ENCODE data around the gene ZIC5. TPM values are rescaled to one million over a fixed set of nuclear protein-coding genes. Genes with fewer than 3 reads are reported as not detected.

Gene ZIC5
- total and polyA plus RNA-seq, 2 of the 13 experiments (the other 11 are each of a cell fraction or from before 2014, with no cell fraction given) = 0.02 to 0.07 TPM

DNA sequence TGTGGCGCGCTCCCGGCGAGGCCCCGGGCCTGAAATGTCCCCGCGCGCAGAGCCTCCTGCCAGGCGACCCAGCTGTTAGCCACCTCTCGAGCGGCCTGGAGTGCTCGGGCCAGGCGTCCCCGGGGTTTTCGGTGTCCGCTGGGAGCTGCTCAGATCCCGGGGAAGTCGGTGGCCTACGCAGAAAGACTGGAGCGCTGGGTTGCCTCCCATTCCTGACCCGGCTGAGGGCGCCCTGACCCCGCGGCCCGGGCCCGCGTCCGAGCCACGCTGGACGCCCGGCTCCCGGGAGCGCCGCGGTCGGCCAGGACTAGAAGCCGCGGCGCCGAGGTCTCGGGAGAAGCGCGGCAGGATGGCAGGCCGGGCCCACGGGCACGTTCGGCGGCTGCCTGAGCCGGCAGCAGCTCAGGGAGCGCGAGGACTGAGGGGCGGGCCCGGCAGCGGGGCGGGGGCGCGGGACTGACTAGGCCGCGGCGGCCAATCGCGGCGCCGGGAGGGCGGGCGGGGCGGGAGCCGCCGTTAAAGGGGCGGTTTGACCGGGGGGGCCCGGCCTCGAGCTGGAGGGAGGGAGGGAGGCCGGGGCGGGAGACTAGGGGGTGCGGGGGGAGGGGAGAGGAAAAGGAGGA, 8.7 kb upstream of the ZIC5 start (continued):
- TF ChIP-seq TEAD3 (CRISPR knock-in tag; optimal IDR thresholded peaks at IDR 0.05; ENCODE audit: borderline replicate concordance) (no peak), FOXP1 (IDR thresholded peaks at IDR 0.05) (no peak), FOXP1 (CRISPR knock-in tag; IDR thresholded peaks at IDR 0.05) (no peak), POLR2AphosphoS5 (IDR thresholded peaks at IDR 0.05; ENCODE audit: low read depth, low read length) (no peak), ZNF143 (CRISPR knock-in tag; IDR thresholded peaks at IDR 0.05) (no peak), SALL2 (CRISPR knock-in tag; IDR thresholded peaks at IDR 0.05) (0 out of 2 replicates have a peak, but pooled peaks have one; percentile 23), PRMT3 (CRISPR knock-in tag; IDR thresholded peaks at IDR 0.05; ENCODE audit: borderline replicate concordance, low read depth) (no peak), ZNF10 (CRISPR knock-in tag; IDR thresholded peaks at IDR 0.05; ENCODE audit: borderline replicate concordance, low read depth) (no peak), ZFX (CRISPR knock-in tag; IDR thresholded peaks at IDR 0.05; ENCODE audit: low read depth) (peak; percentile 57), ZSCAN20 (CRISPR knock-in tag; IDR thresholded peaks at IDR 0.05; ENCODE audit: borderline replicate concordance) (0 out of 2 replicates have a peak, but pooled peaks have one; percentile 37), ZBTB7A (CRISPR knock-in tag; IDR thresholded peaks at IDR 0.05) (no peak), MAFK (conservative IDR thresholded peaks at IDR 0.05 in 1 of 2, IDR thresholded peaks at IDR 0.05 in 1 of 2; ENCODE audit: low read length in 2 of 2) (no peak), ZNF773 (CRISPR knock-in tag; IDR thresholded peaks at IDR 0.05; ENCODE audit: borderline replicate concordance) (0 out of 2 replicates have a peak, but pooled peaks have one; percentile 76), ZBTB42 (CRISPR knock-in tag; IDR thresholded peaks at IDR 0.05) (no peak), ZNF343 (CRISPR knock-in tag; IDR thresholded peaks at IDR 0.05) (no peak), ZNF432 (CRISPR knock-in tag; IDR thresholded peaks at IDR 0.05; ENCODE audit: borderline replicate concordance) (no peak), TAF1 (CRISPR knock-in tag; IDR thresholded peaks at IDR 0.05) (no peak), MLLT10 (CRISPR knock-in tag; IDR thresholded peaks at IDR 0.05) (no peak), ZBTB1 (CRISPR knock-in tag; IDR thresholded peaks at IDR 0.05; ENCODE audit: borderline replicate concordance) (no peak)
- TF ChIP-seq, protein P1, sequence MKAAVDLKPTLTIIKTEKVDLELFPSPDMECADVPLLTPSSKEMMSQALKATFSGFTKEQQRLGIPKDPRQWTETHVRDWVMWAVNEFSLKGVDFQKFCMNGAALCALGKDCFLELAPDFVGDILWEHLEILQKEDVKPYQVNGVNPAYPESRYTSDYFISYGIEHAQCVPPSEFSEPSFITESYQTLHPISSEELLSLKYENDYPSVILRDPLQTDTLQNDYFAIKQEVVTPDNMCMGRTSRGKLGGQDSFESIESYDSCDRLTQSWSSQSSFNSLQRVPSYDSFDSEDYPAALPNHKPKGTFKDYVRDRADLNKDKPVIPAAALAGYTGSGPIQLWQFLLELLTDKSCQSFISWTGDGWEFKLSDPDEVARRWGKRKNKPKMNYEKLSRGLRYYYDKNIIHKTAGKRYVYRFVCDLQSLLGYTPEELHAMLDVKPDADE (CRISPR knock-in tag; IDR thresholded peaks at IDR 0.05) = no peak
- TF ChIP-seq, protein P2, sequence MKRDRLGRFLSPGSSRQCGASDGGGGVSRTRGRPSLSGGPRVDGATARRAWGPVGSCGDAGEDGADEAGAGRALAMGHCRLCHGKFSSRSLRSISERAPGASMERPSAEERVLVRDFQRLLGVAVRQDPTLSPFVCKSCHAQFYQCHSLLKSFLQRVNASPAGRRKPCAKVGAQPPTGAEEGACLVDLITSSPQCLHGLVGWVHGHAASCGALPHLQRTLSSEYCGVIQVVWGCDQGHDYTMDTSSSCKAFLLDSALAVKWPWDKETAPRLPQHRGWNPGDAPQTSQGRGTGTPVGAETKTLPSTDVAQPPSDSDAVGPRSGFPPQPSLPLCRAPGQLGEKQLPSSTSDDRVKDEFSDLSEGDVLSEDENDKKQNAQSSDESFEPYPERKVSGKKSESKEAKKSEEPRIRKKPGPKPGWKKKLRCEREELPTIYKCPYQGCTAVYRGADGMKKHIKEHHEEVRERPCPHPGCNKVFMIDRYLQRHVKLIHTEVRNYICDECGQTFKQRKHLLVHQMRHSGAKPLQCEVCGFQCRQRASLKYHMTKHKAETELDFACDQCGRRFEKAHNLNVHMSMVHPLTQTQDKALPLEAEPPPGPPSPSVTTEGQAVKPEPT (CRISPR knock-in tag; IDR thresholded peaks at IDR 0.05; ENCODE audit: low read depth) = no peak
- TF ChIP-seq, protein P3, sequence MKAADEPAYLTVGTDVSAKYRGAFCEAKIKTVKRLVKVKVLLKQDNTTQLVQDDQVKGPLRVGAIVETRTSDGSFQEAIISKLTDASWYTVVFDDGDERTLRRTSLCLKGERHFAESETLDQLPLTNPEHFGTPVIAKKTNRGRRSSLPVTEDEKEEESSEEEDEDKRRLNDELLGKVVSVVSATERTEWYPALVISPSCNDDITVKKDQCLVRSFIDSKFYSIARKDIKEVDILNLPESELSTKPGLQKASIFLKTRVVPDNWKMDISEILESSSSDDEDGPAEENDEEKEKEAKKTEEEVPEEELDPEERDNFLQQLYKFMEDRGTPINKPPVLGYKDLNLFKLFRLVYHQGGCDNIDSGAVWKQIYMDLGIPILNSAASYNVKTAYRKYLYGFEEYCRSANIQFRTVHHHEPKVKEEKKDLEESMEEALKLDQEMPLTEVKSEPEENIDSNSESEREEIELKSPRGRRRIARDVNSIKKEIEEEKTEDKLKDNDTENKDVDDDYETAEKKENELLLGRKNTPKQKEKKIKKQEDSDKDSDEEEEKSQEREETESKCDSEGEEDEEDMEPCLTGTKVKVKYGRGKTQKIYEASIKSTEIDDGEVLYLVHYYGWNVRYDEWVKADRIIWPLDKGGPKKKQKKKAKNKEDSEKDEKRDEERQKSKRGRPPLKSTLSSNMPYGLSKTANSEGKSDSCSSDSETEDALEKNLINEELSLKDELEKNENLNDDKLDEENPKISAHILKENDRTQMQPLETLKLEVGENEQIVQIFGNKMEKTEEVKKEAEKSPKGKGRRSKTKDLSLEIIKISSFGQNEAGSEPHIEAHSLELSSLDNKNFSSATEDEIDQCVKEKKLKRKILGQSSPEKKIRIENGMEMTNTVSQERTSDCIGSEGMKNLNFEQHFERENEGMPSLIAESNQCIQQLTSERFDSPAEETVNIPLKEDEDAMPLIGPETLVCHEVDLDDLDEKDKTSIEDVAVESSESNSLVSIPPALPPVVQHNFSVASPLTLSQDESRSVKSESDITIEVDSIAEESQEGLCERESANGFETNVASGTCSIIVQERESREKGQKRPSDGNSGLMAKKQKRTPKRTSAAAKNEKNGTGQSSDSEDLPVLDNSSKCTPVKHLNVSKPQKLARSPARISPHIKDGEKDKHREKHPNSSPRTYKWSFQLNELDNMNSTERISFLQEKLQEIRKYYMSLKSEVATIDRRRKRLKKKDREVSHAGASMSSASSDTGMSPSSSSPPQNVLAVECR (CRISPR knock-in tag; IDR thresholded peaks at IDR 0.05; ENCODE audit: borderline replicate concordance) = peak; percentile 56; the same call in 1 of the 2 replicates
- TF ChIP-seq, protein P4, sequence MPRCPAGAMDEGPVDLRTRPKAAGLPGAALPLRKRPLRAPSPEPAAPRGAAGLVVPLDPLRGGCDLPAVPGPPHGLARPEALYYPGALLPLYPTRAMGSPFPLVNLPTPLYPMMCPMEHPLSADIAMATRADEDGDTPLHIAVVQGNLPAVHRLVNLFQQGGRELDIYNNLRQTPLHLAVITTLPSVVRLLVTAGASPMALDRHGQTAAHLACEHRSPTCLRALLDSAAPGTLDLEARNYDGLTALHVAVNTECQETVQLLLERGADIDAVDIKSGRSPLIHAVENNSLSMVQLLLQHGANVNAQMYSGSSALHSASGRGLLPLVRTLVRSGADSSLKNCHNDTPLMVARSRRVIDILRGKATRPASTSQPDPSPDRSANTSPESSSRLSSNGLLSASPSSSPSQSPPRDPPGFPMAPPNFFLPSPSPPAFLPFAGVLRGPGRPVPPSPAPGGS (CRISPR knock-in tag; IDR thresholded peaks at IDR 0.05) = 0 out of 2 replicates have a peak, but pooled peaks have one; percentile 63
